Measurements from ENCODE around the gene SLC6A6. TPM values are rescaled to one million over a fixed set of nuclear protein-coding genes. Genes with fewer than 3 reads are reported as not detected.

The SLC6A6 gene
- total RNA-seq, 1 donor from 2014 or later: 3.8 TPM

DNA sequence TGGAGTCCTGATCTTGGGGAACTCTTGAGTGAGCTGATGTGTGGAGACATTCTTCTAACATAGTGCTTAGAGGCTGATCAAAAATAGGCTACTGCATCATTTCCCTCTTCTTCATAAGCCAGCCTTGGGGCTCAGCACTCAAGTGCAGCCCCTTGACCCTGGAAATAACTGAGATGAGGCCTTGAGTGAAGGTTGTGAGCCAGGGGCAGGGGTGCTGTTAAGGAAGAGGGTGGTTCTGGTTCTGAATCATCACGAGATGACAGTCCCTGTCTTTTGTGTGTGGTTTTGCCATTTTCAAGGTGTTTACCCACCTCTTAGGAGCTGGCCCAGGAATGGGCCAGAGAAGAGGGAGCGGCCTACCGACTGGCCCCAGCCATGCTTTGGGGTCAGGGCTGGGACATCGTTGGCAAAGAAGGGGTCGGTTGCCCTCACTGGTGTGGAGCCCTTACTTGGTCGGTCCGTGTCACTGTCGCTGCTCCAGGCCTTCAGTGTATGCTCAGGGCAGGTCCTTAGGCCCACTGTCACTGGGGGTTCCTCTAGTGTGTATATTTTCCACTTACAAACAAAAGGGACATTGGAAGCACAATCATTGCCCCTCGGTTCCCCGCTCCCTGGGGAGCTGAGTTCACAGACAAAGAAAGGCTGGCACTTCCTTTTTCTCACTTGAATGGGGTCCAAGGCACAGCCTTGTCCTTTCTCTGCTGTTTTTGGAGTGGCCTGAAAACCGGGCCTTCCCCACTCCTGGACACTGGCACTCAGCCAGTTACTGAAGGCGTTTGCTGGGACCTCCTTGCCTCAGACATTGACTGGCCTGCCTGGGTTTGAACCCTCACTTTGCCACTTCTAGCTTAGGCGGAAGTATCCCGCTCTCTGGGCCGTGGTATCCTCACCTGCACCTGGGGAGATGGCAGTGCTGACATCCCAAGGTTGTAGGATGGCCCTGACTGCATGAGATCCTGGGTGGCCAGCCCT is 46.6 kb downstream of the SLC6A6 start:
- TF ChIP-seq CTCF (IDR thresholded peaks at IDR 0.05; ENCODE audit: insufficient read depth, low read length, poor library complexity, severe bottlenecking): no peak
- Histone ChIP-seq H3K36me3 (ENCODE audit: control insufficient read depth, insufficient read depth, low read length) (peaks cover 3% of the 10 kb centered on the region), H3K27me3 (ENCODE audit: control insufficient read depth, insufficient read depth, low read length) (no peaks in the 10 kb centered on the region), H3K4me3 (ENCODE audit: low read depth, low read length) (no peak overlapping the region)
- DNase-seq (ENCODE audit: low read depth): no peak

DNA sequence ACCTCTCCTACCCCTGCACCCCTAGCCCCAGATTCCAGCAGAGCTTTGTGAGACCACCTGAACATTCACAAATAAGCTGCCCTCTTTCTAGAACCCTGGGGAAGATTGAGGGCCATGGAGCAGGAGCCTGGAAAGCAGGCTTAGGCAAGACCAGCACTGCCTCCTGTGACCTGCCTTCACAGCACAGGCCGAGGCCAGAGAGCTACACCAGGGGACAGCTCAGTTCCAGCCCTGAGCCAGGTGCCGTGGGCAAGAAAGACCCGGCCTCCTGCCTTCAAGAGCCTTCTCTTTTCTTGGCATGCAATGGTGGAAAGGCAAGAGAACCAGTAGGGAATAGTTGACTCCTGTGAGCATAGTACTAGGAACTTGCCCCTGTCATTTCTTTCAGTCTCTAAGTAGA is 48.1 kb downstream of the SLC6A6 start:
- Histone ChIP-seq H3K27me3 (ENCODE audit: control insufficient read depth, insufficient read depth, low read length) (no peaks in the 10 kb centered on the region), H3K4me3 (ENCODE audit: low read depth, low read length) (no peak overlapping the region), H3K36me3 (ENCODE audit: control insufficient read depth, insufficient read depth, low read length) (peaks cover 3% of the 10 kb centered on the region)
- no peak for TF ChIP-seq CTCF (IDR thresholded peaks at IDR 0.05; ENCODE audit: insufficient read depth, low read length, poor library complexity, severe bottlenecking)
- DNase-seq (ENCODE audit: low read depth): no peak

GRCh38 chr3:14450922-14451606 is 48.7 kb downstream of the SLC6A6 start:
- no peak overlapping the region for H3K4me3 ChIP-seq (ENCODE audit: low read depth, low read length)
- DNase-seq (ENCODE audit: low read depth): no peak
- no peak for TF ChIP-seq CTCF (IDR thresholded peaks at IDR 0.05; ENCODE audit: insufficient read depth, low read length, poor library complexity, severe bottlenecking)
- no peaks in the 10 kb centered on the region for H3K27me3 ChIP-seq (ENCODE audit: control insufficient read depth, insufficient read depth, low read length)
- H3K36me3 ChIP-seq (ENCODE audit: control insufficient read depth, insufficient read depth, low read length): peaks cover 1% of the 10 kb centered on the region

DNA sequence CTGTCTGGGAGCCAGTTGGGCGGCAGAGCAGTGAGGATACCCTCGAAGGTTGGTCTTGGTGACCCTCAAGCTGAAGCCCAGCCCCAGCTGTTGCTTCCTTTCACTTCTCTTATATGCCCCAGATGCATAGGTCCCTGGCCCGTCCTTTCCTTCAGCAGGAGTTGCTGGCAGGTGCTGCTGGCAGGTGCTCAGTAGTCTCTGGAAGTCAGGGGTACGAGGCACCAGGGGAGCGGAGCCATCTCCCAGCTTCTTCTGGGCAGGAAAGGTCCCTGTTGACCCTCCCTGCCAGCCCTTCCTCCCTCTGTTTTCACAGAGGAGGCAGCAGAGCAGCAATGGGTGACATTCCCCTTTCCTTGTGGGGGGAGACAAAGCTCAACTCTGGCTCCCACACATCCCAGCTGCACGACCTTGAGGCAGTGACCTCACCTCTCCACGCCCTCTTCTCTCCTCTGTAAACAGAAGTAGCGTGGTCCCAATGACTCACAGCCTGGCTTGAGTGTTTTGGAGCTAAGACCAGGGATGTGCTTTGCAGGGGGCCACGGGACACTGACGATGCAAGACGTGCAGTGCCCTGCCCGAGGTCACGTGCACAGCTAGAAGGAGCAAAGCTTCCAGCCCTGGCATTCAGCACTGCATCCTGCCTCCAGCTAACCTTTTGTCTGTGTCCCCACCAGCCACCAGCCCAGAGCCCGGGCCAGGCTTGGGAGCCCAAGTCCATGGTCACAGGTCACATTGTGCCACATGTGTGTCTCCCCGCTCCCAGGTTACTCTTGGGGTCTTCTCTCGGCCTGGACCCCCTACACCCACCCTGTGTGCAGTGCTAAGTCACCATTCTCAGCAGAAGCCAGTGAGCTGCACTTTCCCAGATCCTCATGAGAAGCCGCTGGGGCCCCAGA is 49.7 kb downstream of the SLC6A6 start:
- no peak for TF ChIP-seq CTCF (IDR thresholded peaks at IDR 0.05; ENCODE audit: insufficient read depth, low read length, poor library complexity, severe bottlenecking)
- DNase-seq (ENCODE audit: low read depth): peak; percentile 90
- Histone ChIP-seq H3K36me3 (ENCODE audit: control insufficient read depth, insufficient read depth, low read length) (peaks cover 1% of the 10 kb centered on the region), H3K27me3 (ENCODE audit: control insufficient read depth, insufficient read depth, low read length) (no peaks in the 10 kb centered on the region), H3K4me3 (ENCODE audit: low read depth, low read length) (no peak overlapping the region)

DNA sequence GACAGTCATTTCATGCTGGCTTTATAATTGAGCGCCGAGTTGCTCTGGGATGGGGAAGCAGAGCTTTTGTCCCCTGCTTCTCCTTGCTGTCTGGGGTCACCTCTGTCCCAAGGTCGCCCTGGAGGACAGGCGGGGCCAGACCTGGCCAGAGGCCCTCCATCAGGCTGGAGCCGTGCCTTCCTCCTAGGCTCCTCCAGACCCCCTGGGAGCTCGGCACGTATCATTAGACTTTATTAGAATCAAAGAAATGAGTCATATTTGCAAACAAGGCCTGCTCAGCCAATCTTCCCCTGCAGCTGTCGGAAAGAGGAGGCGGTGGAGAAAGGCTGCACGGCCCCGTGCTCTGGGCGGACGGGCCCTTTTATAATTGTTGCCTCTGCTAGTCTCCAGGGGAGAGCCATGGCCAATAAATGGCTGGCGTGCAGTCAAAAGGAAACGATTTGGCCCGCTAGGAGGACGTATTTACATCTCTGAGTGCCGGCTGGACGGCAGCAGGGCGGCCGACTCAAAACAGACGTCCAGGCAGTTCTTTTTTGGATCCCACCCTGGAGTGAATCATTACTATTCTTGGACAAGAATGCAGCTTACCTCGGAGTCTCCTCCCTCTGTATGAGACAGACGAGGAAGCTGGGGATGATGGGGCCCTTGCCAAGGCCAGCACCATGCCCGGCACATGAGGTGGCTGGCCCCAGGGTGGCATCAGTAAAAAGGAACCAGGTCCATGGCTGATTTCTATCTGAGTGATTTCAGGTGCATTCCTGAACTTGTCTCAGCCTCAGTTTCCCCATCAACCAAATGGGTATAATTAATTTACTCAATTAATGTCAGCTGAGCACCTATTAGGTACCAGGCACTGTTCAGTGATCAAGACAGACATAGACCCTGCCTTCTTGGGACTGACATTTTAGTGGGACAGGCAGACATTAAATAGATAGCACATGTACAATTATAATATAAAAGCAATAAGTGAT is 50.6 kb downstream of the SLC6A6 start:
- peaks cover 1% of the 10 kb centered on the region for H3K36me3 ChIP-seq (ENCODE audit: control insufficient read depth, insufficient read depth, low read length)
- no peaks in the 10 kb centered on the region for H3K27me3 ChIP-seq (ENCODE audit: control insufficient read depth, insufficient read depth, low read length)
- no peak for TF ChIP-seq CTCF (IDR thresholded peaks at IDR 0.05; ENCODE audit: insufficient read depth, low read length, poor library complexity, severe bottlenecking)
- peak; percentile 76 for DNase-seq (ENCODE audit: low read depth)
- no peak overlapping the region for H3K4me3 ChIP-seq (ENCODE audit: low read depth, low read length)
